GM18508 (cell line): ENCODE data around the gene PAPSS2.

Source experiments
- ATAC-seq: cut with Tn5 transposase; IDR thresholded peaks from one replicate; pipeline ENCODE4 v1.9.1; 2021; ENCODE audit warnings: moderate number of reproducible peaks; ENCODE audit not compliant: insufficient read depth, unreplicated experiment

The PAPSS2 gene

DNA sequence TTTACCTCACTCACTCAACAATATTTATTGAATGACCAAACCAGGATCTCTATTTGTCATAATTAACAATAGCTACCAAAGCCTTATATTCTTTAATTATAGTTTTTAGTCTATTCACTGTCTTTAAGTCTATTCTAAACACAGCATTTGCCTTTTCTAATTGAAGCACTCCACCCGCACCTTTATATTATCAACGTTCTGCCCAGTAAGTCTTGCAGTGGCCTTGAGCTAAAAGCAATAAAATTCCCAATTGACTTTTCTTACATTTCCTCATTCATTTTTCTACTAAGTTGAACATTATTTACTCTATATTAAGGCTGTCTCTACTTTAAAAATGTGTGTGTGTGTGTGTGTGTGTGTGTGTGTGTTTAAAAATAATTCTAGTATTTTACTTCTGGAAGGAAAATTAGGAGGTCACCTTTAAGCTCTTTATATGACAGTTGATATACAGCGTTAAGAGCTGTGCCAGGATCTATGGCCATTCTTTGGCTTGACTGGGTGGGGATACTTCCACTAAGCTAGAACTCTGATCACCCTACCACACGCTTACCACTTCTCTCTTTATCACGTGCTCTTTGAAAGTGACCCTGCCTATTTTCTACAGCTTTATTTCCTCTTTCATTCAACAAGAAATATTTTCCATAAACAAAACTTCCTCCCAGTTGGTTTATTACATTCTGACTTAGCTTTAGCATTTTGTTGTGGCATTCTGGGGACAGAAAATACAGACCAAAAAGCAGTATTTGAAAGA lies 8.8 kb downstream of the PAPSS2 start:
- ATAC-seq: no peak

DNA sequence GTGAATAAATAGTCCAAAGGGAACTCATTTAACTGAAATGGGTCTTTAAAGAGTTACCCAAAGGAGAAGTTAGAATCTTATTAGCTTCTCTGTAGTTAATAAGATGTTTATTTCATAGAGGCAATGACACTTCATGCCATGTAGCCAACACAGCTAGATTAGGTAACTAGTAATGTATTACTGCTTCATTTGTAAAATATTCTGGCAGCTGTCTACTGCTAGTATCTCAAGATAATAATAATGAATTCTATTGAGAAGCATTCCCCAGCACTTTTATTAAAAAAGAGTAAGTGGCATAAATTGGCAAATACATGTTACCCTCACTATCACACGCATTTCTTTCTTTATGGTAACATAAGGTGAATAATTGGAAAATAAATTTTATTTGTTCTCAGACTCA lies 10.1 kb downstream of the PAPSS2 start:
- ATAC-seq: no peak

DNA sequence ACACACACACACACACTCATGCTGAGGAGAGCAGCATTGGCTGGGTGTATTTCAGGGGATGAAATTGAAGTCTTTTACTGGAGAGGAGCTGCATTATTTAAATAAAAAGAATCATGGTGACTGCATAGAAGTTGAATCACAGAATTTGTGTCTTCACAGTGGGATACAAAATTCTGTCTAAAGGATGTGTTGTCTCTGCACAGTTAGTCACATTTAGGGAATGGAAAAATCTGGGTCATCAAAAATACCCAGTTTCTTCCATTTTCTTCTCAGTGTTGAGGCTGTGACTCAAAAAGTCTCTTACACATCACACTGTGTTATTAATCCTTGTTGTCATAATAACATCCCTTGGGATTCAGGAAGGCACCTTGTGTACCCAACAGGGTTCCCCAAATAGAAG lies 10.9 kb downstream of the PAPSS2 start:
- no peak for ATAC-seq

DNA sequence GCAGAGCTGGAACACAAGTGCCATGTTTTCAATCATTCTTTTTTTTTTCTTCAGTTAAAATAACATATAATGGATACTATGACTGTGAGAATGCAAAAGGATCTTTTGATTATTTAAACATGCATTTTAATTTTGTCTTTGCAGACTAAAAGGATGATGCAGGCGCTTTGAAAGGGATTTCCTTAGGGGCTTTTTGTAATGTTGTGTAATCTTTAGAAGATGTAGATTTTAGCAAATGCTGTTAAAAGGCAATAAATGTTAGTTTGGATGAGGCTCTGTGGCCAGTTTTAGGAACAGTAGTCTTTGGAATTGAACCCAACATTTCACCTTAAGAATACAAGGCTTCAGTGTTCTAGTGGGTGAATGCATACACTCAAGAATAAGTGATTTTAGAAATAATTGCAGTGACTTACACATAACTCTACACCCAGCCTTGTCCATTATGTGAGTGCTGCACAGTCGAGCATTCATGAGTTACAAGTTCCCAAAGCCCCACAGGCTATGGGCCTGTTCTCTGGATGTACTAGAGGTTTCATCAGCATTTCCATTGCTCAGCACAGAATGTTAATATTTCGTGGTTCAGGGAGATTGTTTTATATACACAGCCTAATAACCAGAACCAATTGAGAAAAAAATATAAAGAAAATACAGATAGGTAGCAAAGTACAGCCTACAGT lies 11.6 kb downstream of the PAPSS2 start:
- ATAC-seq: no peak

DNA sequence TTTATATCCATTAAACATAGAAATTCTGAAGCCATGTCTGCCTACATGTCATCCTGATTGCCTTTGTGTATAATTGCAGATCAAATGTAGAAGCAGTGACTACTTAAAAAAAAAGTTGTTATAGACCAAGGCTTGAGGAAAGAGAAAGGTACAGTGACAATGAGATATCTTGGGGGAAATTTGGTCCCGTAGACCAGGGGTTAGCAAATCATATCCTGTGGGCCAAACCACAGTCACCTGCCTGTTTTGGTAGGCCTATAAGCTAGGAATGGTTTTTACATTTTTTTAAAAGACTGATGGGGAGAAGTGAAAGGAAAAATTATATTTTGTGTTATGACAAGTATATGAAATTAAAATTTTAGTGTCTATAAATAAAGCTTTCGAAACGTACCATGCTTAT lies 12.9 kb downstream of the PAPSS2 start:
- ATAC-seq: no peak

DNA sequence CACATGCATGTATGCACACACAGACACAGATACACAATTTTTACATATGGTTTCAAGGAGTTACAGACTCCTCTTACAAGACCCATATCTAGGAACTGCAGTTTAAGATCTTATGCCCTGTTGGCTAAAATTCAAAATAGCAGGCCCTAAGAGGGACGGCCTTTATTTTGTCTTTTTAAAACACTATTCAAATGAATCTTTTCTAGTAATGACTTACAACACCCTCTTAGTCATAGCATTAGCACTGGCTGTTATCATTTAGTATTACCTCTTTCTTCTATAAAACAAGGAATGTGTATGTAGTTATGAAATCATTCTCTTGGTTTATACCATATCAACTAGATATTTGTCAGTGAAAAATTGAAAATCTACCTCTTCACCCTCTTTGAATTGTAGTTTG lies 15.3 kb downstream of the PAPSS2 start:
- ATAC-seq: no peak

DNA sequence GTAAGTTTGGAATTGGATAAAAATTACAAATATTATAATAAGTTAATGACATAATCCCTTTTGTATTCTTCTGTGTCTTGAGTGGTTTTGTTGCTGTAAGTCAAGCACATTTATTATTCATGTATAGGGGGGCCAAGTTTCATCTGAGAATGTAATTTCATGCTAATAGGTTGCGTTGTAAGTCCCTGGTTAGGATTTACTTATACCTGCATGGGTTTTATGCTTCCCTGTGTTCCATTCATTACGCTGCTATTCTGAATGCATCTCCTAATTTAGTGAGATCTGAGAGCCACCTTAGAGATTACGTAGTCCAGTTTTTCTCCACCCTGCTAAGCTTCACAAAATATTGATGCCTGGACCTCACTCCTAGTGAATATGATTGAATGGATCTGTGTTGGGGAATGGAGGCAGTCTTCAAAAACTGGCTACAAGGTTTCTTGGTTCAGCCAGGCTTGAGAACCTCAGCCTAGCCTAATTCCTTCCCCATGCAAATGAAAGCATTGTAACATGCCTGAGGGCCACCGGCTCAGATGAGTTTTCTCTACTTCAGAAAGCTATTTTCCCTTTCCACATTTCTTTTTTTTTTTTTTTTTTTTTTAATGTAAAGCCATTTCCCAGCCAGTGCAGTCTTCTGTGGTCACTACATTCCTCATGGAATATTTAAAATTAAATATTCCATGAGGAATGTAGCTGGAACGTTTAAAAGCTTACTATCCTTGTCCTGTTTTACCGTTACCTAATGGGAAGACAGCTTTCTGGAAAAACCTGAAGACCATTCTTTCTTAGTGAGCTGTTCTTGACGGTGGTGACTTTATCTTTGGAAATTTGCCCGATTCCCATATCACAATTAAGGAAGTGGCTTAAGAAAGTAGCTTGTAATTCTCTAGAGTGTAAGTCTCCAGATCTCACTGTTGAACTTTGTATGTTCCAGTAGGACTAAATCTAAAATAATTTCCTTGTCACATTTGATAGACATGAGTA lies 16.0 kb downstream of the PAPSS2 start:
- ATAC-seq: no peak

DNA sequence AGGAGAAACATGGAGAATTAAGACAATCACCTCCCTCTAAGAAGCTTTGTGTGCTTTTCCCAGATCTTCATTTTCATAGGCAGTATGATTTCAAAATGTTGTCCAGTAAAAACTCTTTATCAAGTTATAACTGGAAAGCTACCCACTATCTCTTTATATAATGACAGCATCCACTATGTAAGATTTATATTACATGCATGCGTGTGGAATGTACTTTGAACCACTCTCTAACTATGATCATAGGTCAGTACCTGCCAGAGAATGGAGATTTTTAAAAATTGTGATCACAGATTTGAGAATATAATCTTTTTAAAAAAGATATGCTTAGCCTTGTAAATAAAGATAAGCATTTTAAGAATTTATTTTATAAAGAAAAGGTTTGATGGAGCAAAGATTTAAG lies 17.9 kb downstream of the PAPSS2 start:
- no peak for ATAC-seq

DNA sequence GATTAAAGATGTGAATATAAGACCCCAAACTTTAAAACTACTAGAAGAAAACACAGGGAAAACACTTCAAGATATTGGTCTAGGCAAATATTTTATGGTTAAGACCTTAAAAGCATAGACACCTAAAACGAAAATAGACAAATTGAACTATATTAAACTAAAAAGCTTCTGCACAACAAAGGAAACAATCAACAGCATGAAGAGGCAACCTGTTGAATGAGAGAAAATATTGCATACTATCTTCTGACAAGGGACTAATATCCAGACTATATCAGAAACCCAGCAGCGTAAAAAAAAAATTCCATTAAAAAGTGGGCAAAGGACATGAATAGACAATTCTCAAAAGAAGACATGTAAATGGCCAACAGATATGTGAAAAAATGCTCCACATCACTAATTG lies 18.6 kb downstream of the PAPSS2 start:
- no peak for ATAC-seq

DNA sequence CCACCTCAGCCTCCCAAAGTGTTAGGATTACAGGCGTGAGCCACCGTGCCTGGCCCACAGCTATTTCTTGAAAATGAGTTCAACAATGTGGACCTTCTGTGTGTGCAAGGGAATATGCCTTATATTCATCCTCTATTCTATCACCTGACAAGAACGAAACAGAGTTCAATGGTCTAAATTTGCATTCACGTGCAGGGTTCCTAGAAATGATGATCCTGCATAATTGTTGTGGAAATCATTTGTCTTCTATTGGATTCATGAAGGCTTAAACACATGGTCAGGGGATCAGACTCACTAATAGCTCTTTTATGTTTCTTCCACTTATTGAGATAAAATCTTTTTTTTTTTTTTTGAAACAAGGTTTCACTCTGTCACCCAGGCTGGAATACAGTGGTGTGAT lies 23.7 kb downstream of the PAPSS2 start:
- ATAC-seq: no peak

DNA sequence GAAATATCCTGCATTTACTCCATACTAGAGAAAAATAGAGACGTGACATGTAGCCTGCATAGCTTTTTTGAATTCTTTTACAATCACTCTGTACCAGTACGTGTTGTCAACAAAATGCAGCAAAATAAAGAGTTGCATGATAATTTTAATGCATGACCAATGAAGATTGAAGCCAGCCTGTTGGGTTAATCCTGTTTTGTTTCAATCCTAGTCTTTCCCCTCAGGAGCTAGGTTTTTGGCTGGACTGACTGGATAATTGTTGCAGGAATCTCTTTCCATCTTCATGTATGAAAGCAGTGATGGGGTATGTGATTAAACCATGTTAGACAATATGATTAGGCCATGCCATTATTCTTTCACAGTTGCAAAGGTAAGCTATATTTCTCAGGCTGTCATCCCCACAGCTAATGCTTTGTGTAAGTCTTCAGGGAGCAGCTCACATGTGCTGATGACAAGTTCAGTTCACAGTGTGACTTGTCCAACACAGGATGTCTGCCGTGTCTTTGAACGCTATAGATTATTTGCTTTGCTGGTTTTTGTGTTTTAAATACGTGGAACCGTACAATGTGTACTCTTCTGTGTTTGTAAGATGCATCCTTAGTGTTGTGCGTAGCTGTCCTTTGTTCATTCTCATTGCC lies 24.4 kb downstream of the PAPSS2 start:
- ATAC-seq: no peak

DNA sequence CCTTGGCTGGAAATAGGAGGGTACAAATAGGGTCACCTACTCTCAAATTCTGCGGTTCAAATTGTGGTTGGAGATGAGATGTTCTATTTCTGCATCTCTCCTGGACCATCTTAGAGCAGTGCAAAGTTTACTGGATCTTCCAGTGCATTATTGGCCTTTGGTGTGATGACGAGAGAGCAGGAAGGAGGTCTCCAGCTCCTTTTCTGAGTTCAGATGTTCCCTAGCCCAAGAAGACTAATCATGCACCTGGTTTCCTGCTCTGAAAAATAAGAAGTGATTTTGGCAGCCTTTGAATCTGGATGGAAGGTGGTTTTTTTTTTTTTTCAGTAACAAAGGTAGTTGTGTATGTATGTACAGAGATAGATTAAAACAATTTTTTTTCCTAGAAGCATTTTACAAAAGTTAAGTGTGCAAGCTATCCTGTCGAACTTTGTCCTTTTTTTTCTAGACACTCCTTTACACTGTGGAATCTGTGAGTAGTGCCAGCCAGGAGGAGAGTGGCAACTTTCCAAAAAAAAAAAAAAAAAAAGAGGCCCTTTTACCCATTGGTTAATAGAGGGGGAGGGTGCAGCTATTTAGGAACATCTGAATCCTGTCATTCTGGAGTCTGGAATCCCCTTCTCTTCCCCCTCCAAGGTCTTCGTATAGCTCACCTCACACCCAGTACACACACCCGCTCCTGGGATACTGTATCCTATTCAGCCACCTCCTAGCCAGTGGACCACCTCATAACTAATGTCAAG lies 26.3 kb downstream of the PAPSS2 start:
- no peak for ATAC-seq

DNA sequence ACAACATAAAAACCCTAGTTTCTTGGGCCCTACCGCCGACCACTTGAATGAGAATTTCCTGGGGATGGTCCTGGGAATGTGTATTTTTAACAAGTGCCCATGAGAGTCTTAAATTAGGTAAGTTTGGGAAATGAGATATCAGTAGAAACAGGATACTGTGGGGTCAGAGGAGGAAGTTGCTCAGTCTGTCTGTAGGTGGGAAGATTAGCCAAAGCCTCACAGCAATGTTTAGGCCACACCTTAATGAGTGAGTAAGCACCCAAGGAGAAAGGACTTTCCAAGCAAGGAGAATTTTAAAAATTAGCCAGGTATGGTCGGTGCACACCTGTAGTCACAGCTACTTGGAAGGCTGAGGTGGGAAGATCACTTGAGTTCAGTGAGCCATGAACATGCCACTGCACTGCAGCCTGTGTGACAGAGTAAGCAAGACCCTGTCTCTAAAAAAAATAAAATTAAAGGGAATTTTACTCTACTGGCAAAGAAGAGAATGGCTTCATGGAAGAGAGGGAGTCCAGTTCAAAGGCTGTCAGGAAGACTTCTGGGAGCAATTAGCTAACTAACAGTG lies 31.9 kb downstream of the PAPSS2 start:
- no peak for ATAC-seq

DNA sequence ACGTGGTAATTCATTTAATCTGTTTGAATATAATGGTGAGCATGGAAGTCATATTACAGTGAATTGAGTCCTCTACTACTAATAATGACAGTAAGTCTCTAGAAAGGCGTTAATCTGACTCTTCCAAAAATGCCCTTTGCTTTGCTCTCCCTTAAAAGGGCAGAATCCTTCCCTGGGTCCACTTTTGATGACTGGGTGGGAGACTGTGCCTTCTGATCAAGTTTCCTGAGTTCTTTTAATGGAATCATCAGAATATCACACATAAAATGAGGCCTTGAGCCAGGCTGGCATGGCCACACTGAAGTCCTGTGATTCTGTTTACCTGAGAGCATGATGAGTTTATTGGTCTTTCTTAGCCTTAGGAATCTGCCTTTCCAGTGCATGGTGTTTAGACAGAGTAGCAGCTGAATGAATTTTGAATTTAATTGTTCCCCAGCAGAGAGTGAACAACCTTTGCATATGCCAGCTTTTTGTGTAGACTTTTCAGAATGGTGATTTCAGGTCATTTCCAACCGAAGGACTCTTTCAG lies 33.3 kb downstream of the PAPSS2 start:
- no peak for ATAC-seq

DNA sequence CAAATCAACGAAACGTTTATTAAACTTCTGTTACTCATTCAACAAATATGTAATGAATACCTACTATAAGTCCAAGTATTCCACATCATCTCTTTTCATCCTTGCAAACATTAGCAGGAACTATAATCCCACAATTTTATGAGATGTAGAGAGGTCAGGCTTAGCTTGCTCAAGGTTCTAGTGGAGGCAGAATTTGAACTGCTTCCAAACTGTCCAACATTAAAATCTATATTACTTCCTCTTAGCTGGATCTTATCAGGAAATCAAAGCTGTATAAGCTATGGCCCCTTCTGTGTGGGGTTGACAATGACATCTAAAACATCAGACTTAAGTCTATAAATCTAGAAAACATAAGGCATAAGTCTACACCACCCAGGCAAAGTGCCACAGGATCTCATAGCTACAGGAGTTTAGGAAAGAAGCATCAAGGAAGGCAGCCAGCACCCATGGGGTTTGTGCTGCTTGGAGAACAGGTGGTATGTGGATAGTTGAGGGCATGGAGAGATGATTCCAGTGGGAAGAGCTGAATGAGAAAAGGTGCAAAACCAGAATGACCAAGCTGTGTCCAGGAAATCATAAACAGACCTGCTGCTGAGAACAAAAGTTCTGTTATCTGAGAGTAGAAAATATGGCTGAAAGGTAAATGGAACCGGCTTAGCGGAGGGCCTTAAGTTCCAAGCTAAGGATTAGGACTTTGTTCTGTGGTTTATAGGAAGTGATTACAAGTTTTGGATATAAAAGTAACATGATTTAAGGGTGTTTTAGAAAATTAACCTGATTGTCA lies 34.5 kb downstream of the PAPSS2 start:
- no peak for ATAC-seq

DNA sequence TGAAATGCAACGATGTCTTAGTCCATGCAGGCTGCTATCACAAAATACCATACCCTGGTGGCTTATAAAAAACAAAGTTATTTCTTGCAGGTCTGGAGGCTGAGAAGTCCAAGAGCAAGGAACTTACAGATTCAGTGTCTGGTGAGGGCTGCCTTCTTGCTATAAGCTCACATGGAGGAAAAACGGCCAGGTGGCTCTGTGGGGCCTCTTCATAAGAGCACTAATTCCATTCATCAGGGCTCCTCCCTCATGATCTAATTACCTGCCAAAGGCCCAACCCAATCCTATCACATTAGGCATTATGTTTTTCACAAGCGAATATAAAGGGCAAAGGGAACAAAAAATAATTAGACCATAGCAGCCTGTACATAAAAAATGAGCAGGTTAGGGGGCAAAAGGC lies 35.4 kb downstream of the PAPSS2 start:
- no peak for ATAC-seq

DNA sequence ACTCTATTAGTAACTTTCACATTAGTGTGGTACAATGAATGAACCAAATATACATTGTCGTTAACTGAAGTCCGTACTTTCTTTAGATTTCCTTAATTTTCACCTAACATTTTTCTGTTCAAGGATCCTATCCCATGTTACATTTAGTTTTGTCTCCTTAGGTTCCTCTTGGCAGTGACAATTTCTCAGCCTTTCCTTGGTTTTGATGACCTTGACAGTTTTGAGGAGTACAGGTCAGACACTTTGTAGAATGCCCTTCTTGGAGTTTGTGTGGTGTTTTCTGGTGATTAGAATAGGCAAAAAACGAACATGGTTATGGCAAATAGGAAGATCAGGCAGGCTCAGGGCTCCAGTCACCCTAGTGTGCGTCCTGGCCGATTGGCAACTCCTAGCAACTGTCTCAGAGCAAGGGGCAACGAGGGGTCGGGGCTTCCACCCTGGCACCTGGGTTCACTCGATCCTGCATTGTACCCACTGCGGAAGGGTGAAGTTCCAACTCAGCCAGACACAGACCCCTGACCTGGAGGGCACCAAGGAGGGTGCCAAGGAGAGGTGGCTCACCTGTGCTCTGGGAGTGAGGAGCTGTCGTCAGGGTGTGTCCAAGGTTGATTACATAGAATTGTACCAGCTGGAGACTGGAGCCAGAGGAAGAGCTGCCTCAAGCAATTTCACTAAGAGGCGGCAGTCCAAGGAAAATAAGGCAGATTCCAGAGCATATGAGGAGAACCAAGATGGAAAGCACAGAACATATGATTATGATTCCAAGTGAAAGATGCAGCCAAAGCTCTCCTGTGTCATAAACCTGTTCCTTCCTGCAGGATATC lies 37.5 kb downstream of the PAPSS2 start:
- no peak for ATAC-seq
